ENCODE data around the gene NLGN1. TPM values are rescaled to one million over a fixed set of nuclear protein-coding genes. Genes with fewer than 3 reads are reported as not detected.

The NLGN1 gene
- total and polyA plus RNA-seq, 2 of the 13 experiments (the other 11 are each of a cell fraction or from before 2014, with no cell fraction given), result not detected

DNA sequence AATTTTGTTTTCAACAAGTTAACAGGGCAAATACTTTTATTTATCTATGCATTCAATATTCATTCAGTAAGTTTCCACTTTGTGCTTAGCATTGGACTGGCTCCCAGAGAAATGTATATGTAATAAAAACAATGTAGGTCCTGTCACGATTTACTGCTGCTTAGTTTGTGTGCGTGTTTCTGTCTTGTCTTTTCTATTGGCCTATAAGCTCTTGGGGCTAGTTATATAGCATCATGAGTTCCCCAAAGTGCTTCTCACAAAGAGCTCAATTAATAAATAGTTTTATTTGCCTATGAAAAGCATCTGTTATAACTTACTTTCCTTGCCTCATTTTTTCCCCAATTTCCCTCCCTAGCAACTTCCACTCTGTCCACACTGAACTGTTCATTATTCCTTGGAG, 794.9 kb downstream of the NLGN1 start:
- Histone ChIP-seq H3K9ac (ENCODE audit: insufficient read depth, low read depth, low read length) (no peak overlapping the region), H3K79me2 (ENCODE audit: insufficient read depth, low read length) (no peaks in the 10 kb centered on the region)

More for the DNA sequence above, 794.9 kb downstream of the NLGN1 start:
- no peak for FAIRE-seq
- H3K4me3 ChIP-seq (replicated peaks in 1 of 3; ENCODE audit: insufficient read depth in 1 of 3, low read depth in 2 of 3, low read length in 3 of 3), result no peak overlapping the region
- WGBS (ENCODE audit: low lambda C conversion rate), result 26% methylated on average over 2 of the region's 2 CpGs
- ChIA-PET POLR2A (no interaction called here), CTCF (ENCODE audit: low intra/inter-chr PET ratio, low total read pairs) (no interaction called here)
- no peaks in the 10 kb centered on the region for H3K4me1 ChIP-seq (ENCODE audit: insufficient read depth, low read length)
- no peaks in the 10 kb centered on the region for H3K27me3 ChIP-seq (ENCODE audit: control insufficient read depth in 1 of 2, insufficient read depth in 2 of 2, low read length in 2 of 2)
- H3K36me3 ChIP-seq (replicated peaks in 1 of 2; ENCODE audit: control insufficient read depth in 1 of 2, insufficient read depth in 2 of 2, low read length in 2 of 2), result no peaks in the 10 kb centered on the region
- ATAC-seq, result no peak
- H3K27ac ChIP-seq (ENCODE audit: extremely low read length, insufficient read depth, low read length), result no peak overlapping the region
- no peak overlapping the region for H2AFZ ChIP-seq (ENCODE audit: low read length)
- DNase-seq (ENCODE audit: low spot score), result no peak
- no peaks in the 10 kb centered on the region for H4K20me1 ChIP-seq (ENCODE audit: insufficient read depth, low read length)
- no peaks in the 10 kb centered on the region for H3K9me3 ChIP-seq (ENCODE audit: low read length)
- in situ Hi-C loops (cut with HindIII; ENCODE audit: extremely low pct_ligation_motif_present, low pct_unique_long_range_greater_than_20kb), result no loop called here
- intact Hi-C loops (cut with micrococcal nuclease; ENCODE audit: unreplicated experiment), result no loop called here
- TF ChIP-seq ZNF484 (CRISPR knock-in tag; IDR thresholded peaks at IDR 0.05; ENCODE audit: borderline replicate concordance, low read depth) (no peak), SOX13 (IDR thresholded peaks at IDR 0.05) (no peak), SOX13 (CRISPR knock-in tag; conservative IDR thresholded peaks at IDR 0.05 in 1 of 2, IDR thresholded peaks at IDR 0.05 in 1 of 2) (no peak), ZNF124 (CRISPR knock-in tag; IDR thresholded peaks at IDR 0.05) (no peak), ZNF333 (CRISPR knock-in tag; IDR thresholded peaks at IDR 0.05; ENCODE audit: borderline replicate concordance) (no peak), ZNF790 (CRISPR knock-in tag; IDR thresholded peaks at IDR 0.05; ENCODE audit: borderline replicate concordance) (no peak), ZMYM4 (CRISPR knock-in tag; IDR thresholded peaks at IDR 0.05) (no peak), ZNF615 (CRISPR knock-in tag; IDR thresholded peaks at IDR 0.05; ENCODE audit: borderline replicate concordance) (no peak), FOXA1 (IDR thresholded peaks at IDR 0.05) (no peak), FOXA1 (CRISPR knock-in tag; IDR thresholded peaks at IDR 0.05) (no peak)
- TF ChIP-seq, protein P1, sequence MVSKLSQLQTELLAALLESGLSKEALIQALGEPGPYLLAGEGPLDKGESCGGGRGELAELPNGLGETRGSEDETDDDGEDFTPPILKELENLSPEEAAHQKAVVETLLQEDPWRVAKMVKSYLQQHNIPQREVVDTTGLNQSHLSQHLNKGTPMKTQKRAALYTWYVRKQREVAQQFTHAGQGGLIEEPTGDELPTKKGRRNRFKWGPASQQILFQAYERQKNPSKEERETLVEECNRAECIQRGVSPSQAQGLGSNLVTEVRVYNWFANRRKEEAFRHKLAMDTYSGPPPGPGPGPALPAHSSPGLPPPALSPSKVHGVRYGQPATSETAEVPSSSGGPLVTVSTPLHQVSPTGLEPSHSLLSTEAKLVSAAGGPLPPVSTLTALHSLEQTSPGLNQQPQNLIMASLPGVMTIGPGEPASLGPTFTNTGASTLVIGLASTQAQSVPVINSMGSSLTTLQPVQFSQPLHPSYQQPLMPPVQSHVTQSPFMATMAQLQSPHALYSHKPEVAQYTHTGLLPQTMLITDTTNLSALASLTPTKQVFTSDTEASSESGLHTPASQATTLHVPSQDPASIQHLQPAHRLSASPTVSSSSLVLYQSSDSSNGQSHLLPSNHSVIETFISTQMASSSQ (IDR thresholded peaks at IDR 0.05; ENCODE audit: low read depth), result no peak
- TF ChIP-seq, protein P1 (CRISPR knock-in tag; IDR thresholded peaks at IDR 0.05; ENCODE audit: borderline replicate concordance), result no peak
- TF ChIP-seq, protein P2, sequence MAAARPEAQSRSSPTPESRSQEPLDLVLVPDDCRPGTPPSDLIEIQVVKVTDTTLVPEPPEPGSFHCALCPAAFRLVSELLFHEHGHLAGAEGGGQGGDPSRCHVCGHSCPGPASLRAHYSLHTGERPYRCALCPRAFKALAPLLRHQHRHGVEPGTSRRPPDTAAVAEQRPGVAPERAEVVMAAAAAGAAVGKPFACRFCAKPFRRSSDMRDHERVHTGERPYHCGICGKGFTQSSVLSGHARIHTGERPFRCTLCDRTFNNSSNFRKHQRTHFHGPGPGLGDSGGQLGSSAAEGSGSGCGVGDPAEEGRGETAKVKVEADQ (CRISPR knock-in tag; IDR thresholded peaks at IDR 0.05; ENCODE audit: borderline replicate concordance), result no peak
- no peak overlapping the region for H3K4me2 ChIP-seq (ENCODE audit: low read depth, low read length)
- BruUV-seq (replicated peaks), result no TSS peak
